Hematopoietic multipotent progenitor cell treated with erythropoietin and hydrocortisone succinate and interleukin-3 and kit ligand, for 6 days (in vitro differentiated cells): ENCODE data around the gene FLG.
"Not testable (repeated sequence)": the region's sequence is repeated elsewhere in the genome, so short reads cannot be mapped to it uniquely, and the experiment has no call there.

Experiments
- DNase-seq: peaks from one replicate; pipeline ENCODE4 v3.0.0-alpha.2; 2015

The FLG gene

DNA sequence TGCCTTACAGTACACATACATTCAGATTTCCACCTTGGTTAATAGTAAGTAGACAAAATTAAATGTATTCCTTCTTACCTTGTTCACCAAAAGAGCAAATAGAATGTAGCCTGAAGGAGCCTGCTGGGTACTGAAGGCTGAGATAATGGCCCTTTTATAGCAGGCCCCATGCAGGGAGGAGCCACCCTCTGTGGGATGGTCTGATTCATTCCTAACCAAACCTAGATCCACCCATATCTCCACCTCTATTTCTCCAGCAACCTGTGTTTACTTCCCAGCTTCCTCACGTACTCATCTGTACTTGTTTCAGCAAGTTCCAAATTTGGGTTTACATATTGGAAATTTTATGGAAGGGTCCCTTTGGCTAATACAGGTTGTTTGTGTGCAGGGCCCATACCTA lies at the start of gene FLG:
Gene FLG (minus strand): TSS at position 129 of the 400 bp plus-strand sequence. CDS start 9,783 bp downstream, outside the sequence.
- no peak for DNase-seq

DNA sequence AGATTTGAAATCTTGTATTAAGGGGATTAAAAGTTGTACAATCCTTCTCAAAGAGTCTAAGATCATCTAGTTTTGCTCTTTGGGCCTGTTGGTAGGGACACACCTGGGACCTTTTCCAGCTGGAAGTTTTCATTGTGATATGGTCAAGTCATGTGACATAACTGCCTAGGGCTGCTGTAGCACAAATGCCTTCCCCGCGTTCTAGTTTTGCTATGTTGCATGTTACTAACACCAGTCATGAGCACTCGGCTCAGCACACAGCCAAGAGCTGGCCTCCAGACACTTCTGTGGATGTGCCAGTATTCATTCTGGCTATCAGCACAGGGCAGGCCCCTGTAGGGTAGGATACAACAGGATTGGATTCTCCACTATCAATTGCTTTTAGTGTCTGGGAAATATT lies 49.4 kb upstream of the FLG start:
- DNase-seq: no peak

DNA sequence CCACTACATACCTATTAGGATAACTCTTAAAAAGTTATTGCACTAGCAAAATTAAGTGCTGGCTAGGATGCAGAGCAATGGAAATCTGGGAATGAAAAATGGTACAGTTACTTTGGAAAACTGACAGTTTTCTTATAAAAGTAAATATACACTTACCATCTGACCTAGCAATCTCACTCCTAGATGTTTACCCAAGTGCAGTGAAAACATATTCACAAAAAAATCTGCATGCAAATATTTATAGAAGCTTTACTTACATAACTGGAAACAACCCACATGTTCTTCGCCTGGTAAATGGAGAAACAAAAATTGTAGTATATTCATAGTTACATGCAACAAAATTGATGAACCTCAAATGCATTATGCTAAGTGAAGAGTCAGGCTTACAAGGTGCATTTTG lies 47.6 kb upstream of the FLG start:
- no peak for DNase-seq

DNA sequence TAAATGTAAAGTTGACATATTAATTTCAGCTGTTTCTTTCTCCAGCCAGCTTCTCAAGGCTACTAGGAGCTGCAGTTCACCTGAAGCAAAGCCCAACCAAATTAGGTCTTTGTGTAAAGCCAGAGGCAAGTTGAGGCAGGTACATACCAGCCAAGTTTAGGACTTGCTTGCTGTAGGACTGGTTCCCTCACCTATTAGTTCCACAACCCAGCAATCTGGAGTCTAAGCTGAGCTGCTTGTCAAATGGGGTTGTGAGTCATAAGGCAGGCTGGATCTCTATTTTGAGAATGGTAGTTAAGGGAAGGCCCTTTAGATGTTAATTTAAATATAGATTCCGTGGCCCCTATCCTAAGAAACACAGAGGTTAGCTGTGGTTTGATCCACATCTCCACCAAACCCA lies 42.4 kb upstream of the FLG start:
- no peak for DNase-seq

DNA sequence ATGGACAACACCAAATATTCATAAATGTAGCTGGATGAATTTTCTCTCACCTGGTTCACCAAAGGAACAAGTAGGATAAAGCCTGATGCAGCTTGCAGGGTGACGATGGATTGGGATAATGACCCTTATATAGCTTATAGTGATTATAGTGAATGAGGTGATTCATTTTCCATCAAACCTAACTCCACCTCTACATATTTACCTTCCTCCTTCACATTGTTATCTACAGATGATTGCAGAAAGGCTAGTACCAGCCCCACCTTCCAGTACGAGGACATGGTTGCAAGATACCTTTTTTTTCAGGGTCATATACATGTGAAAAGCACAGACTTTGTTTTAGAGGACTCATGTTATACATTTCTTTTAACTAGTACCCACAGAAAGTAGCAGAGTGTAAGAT lies 34.9 kb upstream of the FLG start, which contains the start of gene FLG2:
Gene FLG2 (minus strand): TSS at position 101 of the 400 bp plus-strand sequence. CDS start 1,122 bp downstream, outside the sequence.
- no peak for DNase-seq

DNA sequence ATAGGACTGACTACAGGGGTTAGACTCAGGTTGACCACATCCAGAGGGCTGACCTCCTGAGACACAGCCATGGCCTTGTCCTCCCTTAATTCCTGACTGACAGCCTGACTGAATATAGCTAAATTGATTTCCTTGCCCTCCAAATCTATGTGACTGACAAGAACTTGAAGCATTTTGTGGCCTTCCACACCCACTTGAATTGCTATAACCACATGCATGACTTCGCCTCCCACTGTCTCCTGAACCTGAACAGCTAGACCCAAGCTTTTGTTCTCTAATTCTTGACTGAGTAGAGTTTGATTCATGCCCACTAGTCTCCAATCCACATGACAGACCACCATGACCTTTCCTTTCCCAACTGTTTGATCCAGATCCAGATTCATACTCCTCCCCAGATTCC lies 31.7 kb upstream of the FLG start:
- no peak for DNase-seq

DNA sequence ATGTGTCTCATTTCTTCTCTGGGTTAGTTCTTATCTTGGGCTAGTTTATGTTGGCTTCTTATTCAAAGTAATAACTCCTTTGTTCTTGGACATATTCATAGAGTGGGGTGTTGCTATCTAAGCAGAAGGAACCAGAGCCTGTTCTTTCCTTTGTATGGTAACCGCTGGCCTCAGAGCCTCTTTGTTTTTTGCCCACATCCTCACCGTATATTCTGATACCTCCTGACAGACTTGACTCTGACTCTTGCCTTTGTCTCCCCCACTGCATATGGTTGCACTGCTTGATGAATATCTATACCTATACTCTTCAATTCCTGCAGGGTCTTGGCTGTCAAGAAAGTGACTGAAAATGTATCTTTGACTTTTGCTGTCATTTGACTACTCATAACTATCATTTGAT lies 24.6 kb upstream of the FLG start:
- DNase-seq: no peak

DNA sequence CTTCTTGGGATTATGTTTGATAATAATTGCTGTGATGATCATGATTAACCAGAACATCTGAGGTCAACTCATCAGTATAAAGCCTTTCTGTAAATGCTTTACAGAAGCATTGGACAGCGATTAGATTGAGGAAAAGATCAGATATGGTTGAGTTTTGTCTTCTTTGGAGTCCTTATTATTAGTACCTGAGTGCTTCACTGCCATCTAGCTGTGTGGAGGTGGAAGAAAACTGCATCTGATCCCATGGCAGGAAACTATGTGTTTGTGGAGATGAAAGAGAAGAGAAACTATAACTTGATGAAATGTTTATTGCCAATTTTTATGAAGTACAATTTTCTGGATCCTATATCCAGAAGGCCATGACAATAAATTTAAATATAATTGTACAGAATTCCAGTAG lies 23.4 kb upstream of the FLG start:
- DNase-seq: peak; percentile 9

DNA sequence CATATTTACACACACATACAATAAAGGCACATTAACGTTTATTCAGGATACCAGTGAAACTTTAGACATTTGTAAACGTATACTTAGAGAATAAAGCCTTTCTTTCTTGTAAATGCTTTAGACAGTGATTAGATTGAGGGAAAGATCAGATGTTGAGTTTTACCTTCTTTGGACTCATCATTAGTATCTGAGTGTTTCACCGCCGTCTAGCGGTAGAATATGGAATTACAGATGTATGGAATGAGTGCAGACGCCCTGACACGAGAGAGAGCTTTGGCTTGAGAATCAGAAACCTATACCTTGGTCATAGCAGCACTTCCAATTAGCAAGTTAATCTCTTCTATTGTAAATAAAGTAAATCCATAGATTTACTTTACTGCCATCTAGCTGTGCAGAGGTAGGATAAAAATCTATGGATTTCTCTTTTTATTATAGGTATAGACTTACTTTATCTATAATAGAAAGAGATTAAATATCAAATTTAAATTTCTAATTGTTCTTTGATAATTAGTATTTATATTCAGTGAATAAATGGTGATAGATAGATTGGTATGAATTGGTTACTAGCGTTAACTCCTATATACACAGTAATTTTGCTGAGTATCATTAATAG lies 22.2 kb upstream of the FLG start:
- peak; percentile 82 for DNase-seq

DNA sequence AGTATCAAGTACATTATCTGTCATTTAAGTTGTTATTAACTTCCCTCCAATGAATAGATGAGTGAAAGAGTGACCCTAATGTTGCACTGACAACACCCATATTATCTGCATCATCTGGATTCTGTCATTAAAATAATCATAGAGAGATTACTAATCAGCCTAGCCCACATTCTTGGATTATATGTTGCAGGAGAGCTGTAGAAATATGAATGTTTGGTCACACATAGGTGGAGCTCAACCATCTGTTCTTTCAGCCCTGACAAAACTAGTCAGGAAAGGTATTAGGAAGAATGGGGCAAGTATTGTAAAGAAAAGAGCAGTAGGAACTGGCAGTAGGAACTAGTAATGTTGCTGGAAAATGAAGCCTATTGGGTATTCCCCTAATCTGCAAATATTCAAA lies 19.4 kb upstream of the FLG start:
- DNase-seq: no peak

DNA sequence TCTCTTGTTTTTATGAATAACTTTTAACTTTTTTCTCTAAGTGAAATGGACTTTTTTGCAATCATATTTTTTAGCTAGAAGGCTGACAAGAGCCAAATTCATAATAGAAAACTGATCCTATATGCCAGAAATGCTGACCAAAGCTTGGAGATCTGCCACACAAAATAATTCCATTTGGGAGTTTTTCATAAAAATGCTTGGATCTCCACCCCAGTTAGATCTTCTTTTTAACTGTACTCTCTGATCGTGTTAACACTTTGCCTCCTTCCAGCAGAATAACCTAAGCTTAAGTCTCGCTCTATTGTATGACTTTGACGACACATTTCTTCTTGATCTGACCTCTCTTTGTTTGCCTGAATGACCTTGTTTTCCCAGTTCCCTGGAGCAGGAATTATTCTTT lies 18.0 kb upstream of the FLG start:
- DNase-seq: no peak

DNA sequence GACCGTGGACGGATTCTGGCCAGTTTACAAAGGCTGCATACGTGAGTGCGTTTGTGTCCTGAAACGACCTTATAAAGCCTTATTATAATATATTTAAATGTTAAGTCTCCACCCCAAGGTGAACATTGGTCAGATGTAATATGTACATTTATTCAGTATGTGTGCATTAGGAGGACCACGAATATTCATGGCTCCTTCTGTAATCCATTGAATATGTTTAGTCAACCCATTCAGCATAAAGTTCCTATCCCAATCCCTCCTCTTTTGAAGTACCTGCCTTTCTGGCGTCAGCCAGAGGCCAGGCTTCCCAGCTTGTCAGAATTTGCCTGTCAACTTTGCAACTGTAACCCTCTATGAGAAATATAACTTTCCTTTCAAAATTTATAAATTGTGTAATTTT lies 10.4 kb upstream of the FLG start:
- no peak for DNase-seq

DNA sequence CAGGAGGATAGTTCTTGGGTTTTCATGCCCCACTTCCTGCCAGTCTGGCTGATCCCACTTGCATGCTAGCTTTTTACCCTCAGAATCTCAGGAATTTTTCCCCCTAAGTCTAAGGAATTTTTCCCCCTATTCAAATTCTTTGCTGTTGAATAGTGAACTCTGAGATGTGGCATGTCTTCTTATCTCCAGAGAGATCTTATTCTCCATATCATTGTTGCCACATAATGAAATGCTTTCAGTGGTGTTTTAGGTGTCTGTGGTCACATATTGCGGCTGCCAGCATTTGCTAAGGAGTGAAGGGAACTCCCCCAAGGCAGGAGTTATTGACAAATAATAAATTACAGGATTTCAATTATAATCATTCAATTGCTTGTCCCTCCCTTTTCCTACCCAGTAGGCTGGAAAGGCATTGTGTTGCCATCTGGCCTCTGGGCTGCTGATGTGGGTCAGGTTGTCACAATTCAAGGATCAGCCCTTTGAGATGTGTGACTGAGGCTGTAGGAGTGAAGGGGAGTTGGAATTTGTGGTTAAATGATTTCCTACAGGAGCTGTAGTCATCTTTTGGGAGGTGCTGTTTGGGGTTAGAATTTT lies 3.9 kb upstream of the FLG start:
- DNase-seq: no peak

DNA sequence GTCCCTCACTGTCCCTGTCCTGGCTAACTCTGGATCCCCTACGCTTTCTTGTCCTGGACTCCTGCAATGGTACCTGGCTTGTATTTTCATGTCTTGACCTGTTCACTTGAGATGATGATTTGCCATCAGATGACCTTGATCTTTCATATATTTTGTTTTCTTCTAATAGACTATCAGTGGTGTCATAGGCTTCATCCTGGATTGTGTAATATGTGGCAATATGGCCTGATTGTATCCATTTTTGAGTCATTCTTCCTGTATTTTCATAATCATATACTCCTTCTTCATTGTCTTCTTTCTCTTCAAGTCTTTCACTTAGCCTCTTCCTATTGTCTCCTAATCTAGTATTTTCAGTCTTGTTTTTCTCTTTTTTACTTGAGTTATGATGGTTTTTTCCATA lies 11.1 kb downstream of the FLG start:
- peak; percentile 2 for DNase-seq

DNA sequence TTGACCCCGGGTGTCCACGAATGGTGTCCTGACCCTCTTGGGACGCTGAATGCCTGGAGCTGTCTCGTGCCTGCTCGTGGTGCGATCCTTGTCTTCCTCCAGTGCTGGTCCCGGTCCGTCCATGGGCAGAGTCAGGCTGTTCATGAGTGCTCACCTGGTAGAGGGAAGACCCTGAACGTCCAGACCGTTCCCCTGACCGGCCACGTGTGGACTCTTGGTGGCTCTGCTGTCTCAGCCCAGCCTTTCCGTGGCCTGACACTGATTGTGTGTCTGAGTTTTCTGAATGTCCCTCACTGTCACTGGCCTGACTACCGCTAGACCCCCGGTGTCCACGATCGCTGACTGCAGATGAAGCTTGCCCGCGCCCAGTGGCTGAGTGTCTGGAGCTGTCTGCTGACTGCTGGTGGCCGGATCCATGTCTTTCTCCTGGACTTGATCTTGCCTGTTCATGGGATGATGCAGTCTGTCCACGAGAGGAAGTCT lies 11.7 kb downstream of the FLG start:
- DNase-seq: no peak

DNA sequence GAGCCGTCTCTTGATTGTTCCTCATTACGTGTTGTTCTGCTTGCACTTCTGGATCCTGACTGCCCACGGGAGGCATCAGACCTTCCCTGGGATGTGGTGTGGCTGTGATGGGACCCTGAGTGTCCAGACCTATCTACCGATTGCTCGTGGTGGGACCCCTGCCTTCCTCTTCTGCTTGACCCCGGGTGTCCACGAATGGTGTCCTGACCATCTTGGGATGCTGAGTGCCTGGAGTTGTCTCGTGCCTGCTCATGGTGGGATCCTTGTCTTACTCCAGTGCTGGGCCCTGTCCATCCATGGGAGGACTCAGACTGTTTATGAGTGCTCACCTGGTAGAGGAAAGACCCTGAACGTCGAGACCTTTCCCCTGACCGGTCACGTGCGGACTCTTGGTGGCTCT lies 12.9 kb downstream of the FLG start:
- not testable (repeated sequence) for DNase-seq

DNA sequence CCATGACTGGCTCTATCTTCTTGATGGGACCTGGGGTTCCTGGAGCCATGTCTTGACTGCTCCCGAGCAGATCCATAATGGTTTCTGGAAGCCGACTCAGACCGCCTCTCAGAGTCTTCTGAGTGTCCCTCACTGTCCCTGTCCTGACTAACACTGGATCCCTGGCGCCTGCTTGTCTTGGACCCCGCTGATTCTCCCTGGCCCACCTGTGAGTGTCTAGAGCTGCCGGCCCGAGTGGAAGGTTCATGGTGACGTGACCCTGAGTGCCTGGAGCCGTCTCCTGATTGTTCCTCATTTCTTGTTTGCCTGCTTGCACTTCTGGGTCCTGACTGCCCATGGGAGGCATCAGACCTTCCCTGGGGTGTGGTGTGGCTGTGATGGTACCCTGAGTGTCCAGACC lies 15.1 kb downstream of the FLG start:
- no peak for DNase-seq

DNA sequence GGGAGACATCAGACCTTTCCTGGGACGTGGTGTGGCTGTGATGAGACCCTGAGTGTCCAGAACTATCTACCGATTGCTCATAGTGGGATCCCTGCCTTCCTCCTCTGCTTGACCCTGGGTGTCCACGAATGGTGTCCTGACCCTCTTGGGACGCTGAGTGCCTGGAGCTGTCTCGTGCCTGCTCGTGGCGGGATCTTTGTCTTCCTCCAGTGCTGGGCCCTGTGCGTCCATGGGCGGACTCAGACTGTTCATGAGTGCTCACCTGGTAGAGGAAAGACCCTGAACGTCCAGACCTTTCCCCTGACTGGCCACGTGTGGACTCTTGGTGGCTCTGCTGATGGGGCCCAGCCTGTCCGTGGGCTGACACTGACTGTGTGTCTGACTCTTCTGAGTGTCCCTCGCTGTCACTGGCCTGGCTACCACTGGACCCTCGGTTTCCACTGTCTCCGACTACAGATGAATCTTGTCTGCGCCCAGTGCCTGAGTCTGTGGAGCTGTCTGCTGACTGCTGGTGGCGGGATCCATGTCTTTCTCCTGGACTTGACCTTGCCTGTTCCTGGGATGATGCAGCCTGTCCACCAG lies 15.6 kb downstream of the FLG start:
- DNase-seq: not testable (repeated sequence)

DNA sequence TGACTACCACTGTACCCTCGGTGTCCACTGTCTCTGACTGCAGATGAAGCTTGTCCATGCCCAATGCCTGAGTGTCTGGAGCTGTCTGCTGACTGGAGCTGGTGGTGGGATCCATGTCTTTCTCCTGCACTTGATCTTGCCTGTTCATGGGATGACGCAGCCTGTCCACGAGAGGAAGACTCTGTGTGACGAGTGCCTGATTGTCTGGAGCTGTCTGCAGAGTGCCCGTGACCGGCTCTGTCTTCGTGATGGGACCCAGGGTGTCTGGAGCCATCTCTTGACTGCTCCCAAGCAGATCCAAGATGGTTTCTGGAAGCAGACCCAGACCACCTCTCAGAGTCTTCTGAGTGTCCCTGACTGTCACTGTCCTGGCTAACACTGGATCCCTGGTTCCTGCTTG lies 16.3 kb downstream of the FLG start:
- not testable (repeated sequence) for DNase-seq

DNA sequence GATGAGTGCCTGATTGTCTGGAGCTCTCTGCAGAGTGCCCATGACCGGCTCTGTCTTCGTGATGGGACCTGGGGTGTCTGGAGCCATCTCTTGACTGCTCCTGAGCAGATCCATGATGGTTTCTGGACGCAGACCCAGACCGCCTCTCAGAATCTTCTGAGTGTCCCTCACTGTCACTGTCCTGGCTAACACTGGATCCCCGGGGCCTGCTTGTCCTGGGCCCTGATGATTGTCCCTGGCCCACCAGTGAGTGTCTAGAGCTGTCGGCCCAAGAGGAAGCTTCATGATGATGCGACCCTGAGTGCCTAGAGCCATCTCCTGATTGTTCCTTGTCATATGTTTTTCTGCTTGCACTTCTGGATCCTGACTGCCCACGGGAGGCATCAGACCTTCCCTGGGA lies 17.1 kb downstream of the FLG start:
- not testable (repeated sequence) for DNase-seq

DNA sequence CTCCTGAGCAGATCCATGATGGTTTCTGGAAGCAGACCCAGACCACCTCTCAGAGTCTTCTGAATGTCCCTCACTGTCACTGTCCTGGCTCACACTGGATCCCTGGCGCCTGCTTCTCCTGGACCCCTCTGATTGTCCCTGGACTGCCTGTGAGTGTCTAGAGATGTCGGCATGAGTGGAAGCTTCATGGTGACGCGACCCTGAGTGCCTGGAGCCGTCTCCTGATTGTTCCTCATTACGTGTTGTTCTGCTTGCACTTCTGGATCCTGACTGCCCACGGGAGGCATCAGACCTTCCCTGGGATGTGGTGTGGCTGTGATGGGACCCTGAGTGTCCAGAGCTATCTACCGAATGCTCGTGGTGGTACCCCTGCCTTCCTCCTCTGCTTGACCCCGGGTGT lies 18.9 kb downstream of the FLG start:
- not testable (repeated sequence) for DNase-seq

DNA sequence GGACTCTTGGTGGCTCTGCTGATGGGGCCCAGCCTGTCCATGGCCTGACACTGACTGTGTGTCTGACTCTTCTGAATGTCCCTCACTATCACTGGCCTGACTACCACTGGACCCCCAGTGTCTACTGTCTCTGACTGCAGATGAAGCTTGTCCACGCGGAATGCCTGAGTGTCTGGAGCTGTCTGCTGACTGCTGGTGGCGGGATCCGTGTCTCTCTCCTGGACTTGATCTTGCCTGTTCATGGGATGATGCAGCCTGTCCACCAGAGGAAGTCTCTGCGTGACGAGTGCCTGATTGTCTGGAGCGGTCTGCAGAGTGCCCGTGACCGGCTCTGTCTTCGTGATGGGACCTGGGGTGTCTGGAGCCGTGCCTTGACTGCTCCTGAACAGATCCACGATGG lies 20.3 kb downstream of the FLG start:
- DNase-seq: not testable (repeated sequence)

DNA sequence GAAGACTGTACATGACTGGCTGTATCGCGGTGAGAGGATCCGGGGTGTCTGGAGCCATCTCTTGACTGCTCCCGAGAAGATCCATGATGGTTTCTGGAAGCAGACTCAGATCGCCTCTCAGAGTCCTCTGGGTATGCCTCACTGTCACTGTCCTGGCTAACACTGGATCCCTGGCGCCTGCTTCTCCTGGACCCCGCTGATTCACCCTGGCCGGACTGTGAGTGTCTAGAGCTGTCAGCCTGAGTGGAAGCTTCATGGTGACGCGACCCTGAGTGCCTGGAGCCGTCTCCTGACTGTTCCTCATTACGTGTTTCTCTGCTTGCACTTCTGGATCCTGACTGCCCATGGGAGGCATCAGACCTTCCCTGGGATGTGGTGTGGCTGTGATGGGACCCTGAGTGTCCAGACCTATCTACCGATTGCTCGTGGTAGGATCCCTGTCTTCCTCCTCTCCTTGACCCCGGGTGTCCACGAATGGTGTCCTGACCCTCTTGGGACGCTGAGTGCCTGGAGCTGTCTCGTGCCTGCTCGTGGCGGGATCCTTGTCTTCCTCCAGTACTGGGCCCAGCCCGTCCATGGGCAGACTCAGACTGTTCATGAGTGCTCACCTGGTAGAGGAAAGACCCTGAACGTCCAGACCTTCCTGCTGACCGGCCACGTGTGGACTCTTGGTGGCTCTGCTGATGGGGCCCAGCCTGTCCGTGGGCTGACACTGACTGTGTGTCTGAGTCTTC lies 21.7 kb downstream of the FLG start:
- not testable (repeated sequence) for DNase-seq

DNA sequence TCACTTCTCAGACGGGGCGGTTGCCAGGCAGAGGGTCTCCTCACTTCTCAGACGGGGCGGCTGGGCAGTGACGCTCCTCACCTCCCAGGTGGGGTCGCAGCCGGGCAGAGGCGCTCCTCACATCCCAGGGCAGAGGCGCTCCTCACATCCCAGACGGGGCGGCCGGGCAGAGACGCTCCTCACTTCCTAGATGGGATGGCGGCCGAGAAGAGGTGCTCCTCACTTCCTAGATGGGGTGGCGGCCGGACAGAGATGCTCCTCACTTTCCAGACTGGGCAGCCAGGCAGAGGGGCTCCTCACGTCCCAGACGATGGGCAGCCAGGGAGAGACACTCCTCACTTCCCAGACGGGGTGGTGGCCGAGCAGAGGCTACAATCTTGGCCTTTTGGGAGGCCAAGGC lies 68.6 kb downstream of the FLG start:
- DNase-seq: not testable (repeated sequence)
